GM18526 (cell line): ENCODE measurements around the gene HOMEZ.

Experiments
- POLR2A ChIP-seq: IDR thresholded peaks from 3 replicates; pipeline ENCODE4 v1.6.1; 2011; ENCODE audit not compliant: insufficient read length; ENCODE audit errors: extremely low read depth

The HOMEZ gene

GRCh38 chr14:23252420-23253333 is 33.3 kb downstream of the HOMEZ start:
- TF ChIP-seq POLR2A, result no peak

GRCh38 chr14:23252006-23252405 is 33.9 kb downstream of the HOMEZ start:
- TF ChIP-seq POLR2A, result no peak

- no peak for TF ChIP-seq POLR2A
Observed at GRCh38 chr14:23249824-23250223, 36.1 kb downstream of the HOMEZ start.

GRCh38 chr14:23248601-23249000 is 37.3 kb downstream of the HOMEZ start:
- no peak for TF ChIP-seq POLR2A

GRCh38 chr14:23245282-23245681 is 40.6 kb downstream of the HOMEZ start:
- no peak for TF ChIP-seq POLR2A

GRCh38 chr14:23243066-23243465 is 42.9 kb downstream of the HOMEZ start:
- TF ChIP-seq POLR2A, result no peak

GRCh38 chr14:23242076-23242475 is 43.9 kb downstream of the HOMEZ start:
- TF ChIP-seq POLR2A, result no peak

- no peak for TF ChIP-seq POLR2A
Observed at GRCh38 chr14:23240661-23241060, 45.3 kb downstream of the HOMEZ start.

GRCh38 chr14:23237772-23238594 is 47.9 kb downstream of the HOMEZ start, which contains the start of gene RNF212B:
RNF212B (plus strand) TSS chr14:23237936; CDS start chr14:23240346, 2,410 bp downstream.
- no peak for TF ChIP-seq POLR2A

- TF ChIP-seq POLR2A, result no peak
Observed at GRCh38 chr14:23228812-23229211, 57.1 kb downstream of the HOMEZ start.

- no peak for TF ChIP-seq POLR2A
Observed at GRCh38 chr14:23227566-23227965, 58.4 kb downstream of the HOMEZ start.
